HL-60 (cell line): ENCODE results near the gene FAM174A.

Experiments used
- GABPA ChIP-seq: IDR thresholded peaks from 2 replicates; pipeline ENCODE4 v1.6.1; 2012; ENCODE audit warnings: low read depth
- POLR2AphosphoS5 ChIP-seq: IDR thresholded peaks from 2 replicates; pipeline ENCODE4 v1.6.1; 2012; ENCODE audit warnings: low read depth
- TF ChIP-seq, protein P1 (sequence below): IDR thresholded peaks from one replicate; pipeline ENCODE4 v1.5.1; 2011; ENCODE audit warnings: low read length, control low read depth, inconsistent platforms; ENCODE audit not compliant: insufficient read depth

- TF ChIP-seq, protein P1, sequence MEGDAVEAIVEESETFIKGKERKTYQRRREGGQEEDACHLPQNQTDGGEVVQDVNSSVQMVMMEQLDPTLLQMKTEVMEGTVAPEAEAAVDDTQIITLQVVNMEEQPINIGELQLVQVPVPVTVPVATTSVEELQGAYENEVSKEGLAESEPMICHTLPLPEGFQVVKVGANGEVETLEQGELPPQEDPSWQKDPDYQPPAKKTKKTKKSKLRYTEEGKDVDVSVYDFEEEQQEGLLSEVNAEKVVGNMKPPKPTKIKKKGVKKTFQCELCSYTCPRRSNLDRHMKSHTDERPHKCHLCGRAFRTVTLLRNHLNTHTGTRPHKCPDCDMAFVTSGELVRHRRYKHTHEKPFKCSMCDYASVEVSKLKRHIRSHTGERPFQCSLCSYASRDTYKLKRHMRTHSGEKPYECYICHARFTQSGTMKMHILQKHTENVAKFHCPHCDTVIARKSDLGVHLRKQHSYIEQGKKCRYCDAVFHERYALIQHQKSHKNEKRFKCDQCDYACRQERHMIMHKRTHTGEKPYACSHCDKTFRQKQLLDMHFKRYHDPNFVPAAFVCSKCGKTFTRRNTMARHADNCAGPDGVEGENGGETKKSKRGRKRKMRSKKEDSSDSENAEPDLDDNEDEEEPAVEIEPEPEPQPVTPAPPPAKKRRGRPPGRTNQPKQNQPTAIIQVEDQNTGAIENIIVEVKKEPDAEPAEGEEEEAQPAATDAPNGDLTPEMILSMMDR: no peak
- no peak for TF ChIP-seq GABPA
- no peak for TF ChIP-seq POLR2AphosphoS5
Observed at GRCh38 chr5:100616981-100617380, 81.8 kb downstream of the FAM174A start.
